Naive thymus-derived CD8-positive, alpha-beta T cell (primary cell): ENCODE results near the gene MAP3K2. TPM values are rescaled to one million over a fixed set of nuclear protein-coding genes. Genes with fewer than 3 reads are reported as not detected.

Source experiments
- ATAC-seq, 2 donors: fragments of 150-1000 bp; cut with Tn5 transposase in 1 of 2; sonication (Bioruptor Pico), chemical (Tn5 transposase) in 1 of 2; 1 replicate in 1 of 2; 2 replicates in 1 of 2; pipeline ENCODE4 v1.10.0; 2021; ENCODE audit warnings: mild to moderate bottlenecking in 2 of 2, moderate library complexity in 2 of 2
- POLR2A ChIA-PET: fragments of 350-600 bp; sonication (Branson Sonifier 250); formaldehyde crosslinking; loops from one replicate; lab custom pipeline; 2021; ENCODE audit warnings: antibody characterized with exemption; lab: Charles Lee
- DNase-seq, 10 donors: peaks; one replicate each; pipeline versions ENCODE4 v3.0.0 to v3.0.0-alpha.2; 2020 to 2022
- H3K27ac Mint-ChIP-seq, 10 donors: one replicate each; pipeline ENCODE4 v1.8.0; 2020 to 2022; ENCODE audit warnings: mild to moderate bottlenecking in 10 of 10, mixed read lengths in 10 of 10, moderate library complexity in 4 of 10, inconsistent platforms in 1 of 10
- H3K27me3 Mint-ChIP-seq, 5 donors: one replicate each; pipeline ENCODE4 v1.8.0; 2021 to 2022; ENCODE audit warnings: mixed read lengths in 5 of 5
- H3K36me3 Mint-ChIP-seq, 3 donors: one replicate each; pipeline ENCODE4 v1.8.0; 2020 to 2022; ENCODE audit warnings: mixed read lengths in 3 of 3, mild to moderate bottlenecking in 2 of 3, inconsistent platforms in 1 of 3
- H3K4me1 Mint-ChIP-seq, 4 donors: one replicate each; pipeline ENCODE4 v1.8.0; 2021 to 2022; ENCODE audit warnings: mixed read lengths in 4 of 4
- H3K4me3 Mint-ChIP-seq, 10 donors: one replicate each; pipeline ENCODE4 v1.8.0; 2020 to 2022; ENCODE audit warnings: mild to moderate bottlenecking in 10 of 10, mixed read lengths in 10 of 10, moderate library complexity in 6 of 10, inconsistent platforms in 1 of 10
- H3K9me3 Mint-ChIP-seq, 9 donors: one replicate each; pipeline ENCODE4 v1.8.0; 2020 to 2022; ENCODE audit warnings: mixed read lengths in 9 of 9, mild to moderate bottlenecking in 3 of 9, inconsistent platforms in 1 of 9, moderate library complexity in 1 of 9
- polyA plus RNA-seq, 3 donors: library from polyadenylated mRNA; unstranded; fragments of 300-500 nt; fragmentation: Illumina TruSeq; gene quantifications; one replicate each; pipeline ENCODE4 v1.2.3, GENCODE V29; 2021
- total RNA-seq, 8 experiments: library from RNA in 2 of 8; stranded (reverse) in 2 of 8; gene quantifications; one replicate each; pipeline ENCODE4 v1.2.3 and lab custom pipeline; 2021 to 2026

Gene MAP3K2
- total and polyA plus RNA-seq, 5 experiments from 2014 or later, result 36.0 to 80.6 (median 51.9) TPM

DNA sequence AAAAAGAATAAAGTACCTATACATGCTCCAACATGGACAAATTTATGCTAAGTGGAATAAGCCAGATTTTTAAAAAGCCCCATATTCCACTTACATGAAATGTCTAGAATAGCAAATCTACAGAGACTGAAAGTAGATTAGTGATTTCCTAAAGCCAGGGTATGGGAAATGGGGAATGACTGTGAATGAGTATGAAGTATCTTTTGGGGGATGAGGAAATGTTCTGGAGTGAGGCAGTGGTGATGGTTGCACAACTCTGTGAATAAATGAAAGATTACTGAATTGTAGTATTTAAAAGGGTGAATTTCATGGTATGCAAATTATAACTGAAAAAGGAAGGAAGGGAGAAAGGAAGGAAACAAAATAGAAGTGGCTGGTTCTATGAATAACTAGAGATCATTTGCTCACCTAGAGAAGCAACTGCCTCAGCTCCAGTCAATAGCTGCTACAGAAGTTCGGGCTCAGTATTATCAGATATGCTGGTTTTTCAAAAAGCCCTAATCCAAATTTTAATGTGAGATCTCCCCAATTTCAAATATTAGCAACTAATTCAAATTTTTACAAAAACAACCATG is 39.3 kb downstream of the MAP3K2 start:
- H3K27ac Mint-ChIP-seq, result peak overlapping the region in 4 of 10 donors; percentile 3 to 28 (median 14)
- peaks cover 0 to 9% (median 3%) of the 10 kb centered on the region in 3 donors for H3K36me3 Mint-ChIP-seq
- POLR2A ChIA-PET, result no interaction called here

GRCh38 chr2:127347734-127348392 is 39.9 kb downstream of the MAP3K2 start:
- peaks cover 0 to 3% (median 0%) of the 10 kb centered on the region in 9 donors for H3K9me3 Mint-ChIP-seq
- H3K4me1 Mint-ChIP-seq, result peaks cover 28 to 77% (median 72%) of the 10 kb centered on the region in 4 donors
- DNase-seq, result no peak
- H3K4me3 Mint-ChIP-seq, result peak overlapping the region in 4 of 10 donors; percentile 0 to 31 (median 4)
- POLR2A ChIA-PET, result no interaction called here
- H3K27me3 Mint-ChIP-seq, result no peaks in the 10 kb centered on the region
- peak overlapping the region in 2 of 10 donors; percentile 4 to 13 for H3K27ac Mint-ChIP-seq
- no peak for ATAC-seq
- H3K36me3 Mint-ChIP-seq, result peaks cover 0 to 9% (median 6%) of the 10 kb centered on the region in 3 donors

More for the DNA sequence above, 39.3 kb downstream of the MAP3K2 start:
- DNase-seq, result no peak
- Mint-ChIP-seq H3K4me1 (peaks cover 28 to 77% (median 72%) of the 10 kb centered on the region in 4 donors), H3K4me3 (peak overlapping the region in 6 of 10 donors; percentile 0 to 48 (median 3)), H3K9me3 (peaks cover 0 to 3% (median 0%) of the 10 kb centered on the region in 9 donors), H3K27me3 (no peaks in the 10 kb centered on the region)
- ATAC-seq, result no peak

GRCh38 chr2:127347015-127347414 is 40.8 kb downstream of the MAP3K2 start:
- POLR2A ChIA-PET, result no interaction called here
- no peak overlapping the region for H3K4me3 Mint-ChIP-seq
- H3K9me3 Mint-ChIP-seq, result peaks cover 0 to 2% (median 0%) of the 10 kb centered on the region in 9 donors
- no peak overlapping the region for H3K27ac Mint-ChIP-seq
- DNase-seq (no peak), ATAC-seq (no peak)
- H3K36me3 Mint-ChIP-seq, result peaks cover 0 to 11% (median 6%) of the 10 kb centered on the region in 3 donors
- no peaks in the 10 kb centered on the region for H3K27me3 Mint-ChIP-seq
- H3K4me1 Mint-ChIP-seq, result peaks cover 25 to 75% (median 68%) of the 10 kb centered on the region in 4 donors

GRCh38 chr2:127343277-127343676 is 44.5 kb downstream of the MAP3K2 start:
- Mint-ChIP-seq H3K27me3 (no peaks in the 10 kb centered on the region), H3K36me3 (peaks cover 0 to 33% (median 12%) of the 10 kb centered on the region in 3 donors), H3K9me3 (peaks cover 0 to 2% (median 0%) of the 10 kb centered on the region in 9 donors), H3K27ac (peak overlapping the region in 1 of 10 donors; percentile 37), H3K4me1 (peaks cover 14 to 42% (median 41%) of the 10 kb centered on the region in 4 donors), H3K4me3 (no peak overlapping the region)
- POLR2A ChIA-PET, result no interaction called here
- DNase-seq (no peak), ATAC-seq (no peak)

DNA sequence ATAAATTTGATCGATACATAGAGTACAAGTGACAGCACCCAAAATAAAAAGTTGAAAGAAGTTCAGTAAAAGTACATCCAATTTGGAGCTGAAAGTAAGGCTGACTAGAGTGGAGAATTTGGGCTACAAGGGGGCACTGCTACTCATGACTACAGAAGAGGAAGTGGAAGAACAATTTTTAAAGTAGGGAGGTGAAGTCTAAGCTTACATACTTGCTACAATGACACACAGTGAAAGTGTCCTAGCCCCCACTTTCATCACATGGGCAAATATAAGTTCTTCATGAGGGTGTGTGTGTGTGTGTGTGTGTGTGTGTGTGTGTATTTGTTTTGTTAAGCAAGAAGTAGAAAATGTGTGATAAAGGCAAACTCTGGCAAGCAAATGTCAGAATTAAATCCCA is 45.7 kb downstream of the MAP3K2 start:
- DNase-seq, result no peak
- peak overlapping the region in 1 of 10 donors; percentile 39 for H3K27ac Mint-ChIP-seq

DNA sequence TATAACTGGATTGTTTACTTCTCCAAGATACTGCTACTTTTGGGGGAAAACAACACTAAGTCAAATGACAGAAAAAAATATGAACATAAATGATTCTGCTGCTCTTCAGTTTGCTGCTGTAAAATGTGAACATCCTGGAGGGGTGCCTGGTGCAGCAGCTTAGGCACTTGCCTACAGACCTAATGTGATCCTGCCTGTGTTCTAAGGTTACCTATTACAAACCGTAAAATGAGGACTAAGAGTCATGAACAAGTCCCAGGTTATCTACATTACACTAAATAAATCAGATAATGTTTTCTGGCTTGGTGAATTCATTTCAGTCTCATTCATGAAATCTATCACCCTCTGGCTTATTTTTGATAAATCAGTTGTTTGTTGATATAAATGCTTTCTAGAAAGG is 55.4 kb downstream of the MAP3K2 start:
- Mint-ChIP-seq H3K4me3 (no peak overlapping the region), H3K27me3 (no peaks in the 10 kb centered on the region), H3K4me1 (peaks cover 0 to 5% (median 1%) of the 10 kb centered on the region in 4 donors), H3K9me3 (no peaks in the 10 kb centered on the region), H3K36me3 (peaks cover 0 to 79% (median 22%) of the 10 kb centered on the region in 3 donors), H3K27ac (peak overlapping the region in 1 of 10 donors; percentile 27)
- POLR2A ChIA-PET, result interaction anchor here (0.7 kb wide), 2 partner anchors 8 to 52 kb away, joined by 4 to 5 read pairs; no protein-coding TSS in a partner anchor
- ATAC-seq (no peak), DNase-seq (no peak)

More for the DNA sequence above, 45.7 kb downstream of the MAP3K2 start:
- Mint-ChIP-seq H3K36me3 (peaks cover 3 to 43% (median 13%) of the 10 kb centered on the region in 3 donors), H3K9me3 (peaks cover 0 to 2% (median 0%) of the 10 kb centered on the region in 9 donors), H3K4me1 (peaks cover 9 to 33% (median 31%) of the 10 kb centered on the region in 4 donors), H3K27me3 (no peaks in the 10 kb centered on the region), H3K4me3 (no peak overlapping the region)
- no peak for ATAC-seq
- POLR2A ChIA-PET, result no interaction called here

- Mint-ChIP-seq H3K4me3 (no peak overlapping the region), H3K9me3 (no peaks in the 10 kb centered on the region), H3K27ac (peak overlapping the region in 2 of 10 donors; percentile 62 to 70), H3K36me3 (peaks cover 0 to 80% (median 26%) of the 10 kb centered on the region in 3 donors), H3K27me3 (no peaks in the 10 kb centered on the region), H3K4me1 (peaks cover 0 to 5% (median 1%) of the 10 kb centered on the region in 4 donors)
- POLR2A ChIA-PET, result no interaction called here
- ATAC-seq (no peak), DNase-seq (no peak)
Observed at GRCh38 chr2:127330753-127331152, 57.0 kb downstream of the MAP3K2 start.

- H3K36me3 Mint-ChIP-seq, result peaks cover 8 to 79% (median 37%) of the 10 kb centered on the region in 3 donors
- H3K27ac Mint-ChIP-seq, result no peak overlapping the region
- POLR2A ChIA-PET, result no interaction called here
- H3K9me3 Mint-ChIP-seq, result no peaks in the 10 kb centered on the region
- H3K27me3 Mint-ChIP-seq, result no peaks in the 10 kb centered on the region
- ATAC-seq (no peak), DNase-seq (no peak)
- H3K4me1 Mint-ChIP-seq, result no peaks in the 10 kb centered on the region
- H3K4me3 Mint-ChIP-seq, result no peak overlapping the region
Observed at GRCh38 chr2:127326289-127326945, 61.4 kb downstream of the MAP3K2 start.

- DNase-seq (peak in 2 of 10 donors; percentile 1 to 7), ATAC-seq (no peak)
- peaks cover 19 to 85% (median 47%) of the 10 kb centered on the region in 3 donors for H3K36me3 Mint-ChIP-seq
- no peak overlapping the region for H3K4me3 Mint-ChIP-seq
- no peaks in the 10 kb centered on the region for H3K27me3 Mint-ChIP-seq
- H3K9me3 Mint-ChIP-seq, result peaks cover 0 to 11% (median 7%) of the 10 kb centered on the region in 9 donors
- no peak overlapping the region for H3K27ac Mint-ChIP-seq
- POLR2A ChIA-PET, result interaction anchor here (0.5 to 1.0 kb wide), 2 partner anchors 8 to 25 kb away, joined by 3 to 4 read pairs; no protein-coding TSS in a partner anchor
- no peaks in the 10 kb centered on the region for H3K4me1 Mint-ChIP-seq
Observed at GRCh38 chr2:127324635-127325034, 63.1 kb downstream of the MAP3K2 start.

GRCh38 chr2:127321303-127321702 is 66.5 kb downstream of the MAP3K2 start:
- H3K4me3 Mint-ChIP-seq, result no peak overlapping the region
- peaks cover 0 to 11% (median 7%) of the 10 kb centered on the region in 9 donors for H3K9me3 Mint-ChIP-seq
- DNase-seq, result no peak
- ATAC-seq, result no peak
- POLR2A ChIA-PET, result no interaction called here
- peaks cover 19 to 91% (median 46%) of the 10 kb centered on the region in 3 donors for H3K36me3 Mint-ChIP-seq
- no peaks in the 10 kb centered on the region for H3K27me3 Mint-ChIP-seq
- H3K27ac Mint-ChIP-seq, result no peak overlapping the region
- no peaks in the 10 kb centered on the region for H3K4me1 Mint-ChIP-seq

DNA sequence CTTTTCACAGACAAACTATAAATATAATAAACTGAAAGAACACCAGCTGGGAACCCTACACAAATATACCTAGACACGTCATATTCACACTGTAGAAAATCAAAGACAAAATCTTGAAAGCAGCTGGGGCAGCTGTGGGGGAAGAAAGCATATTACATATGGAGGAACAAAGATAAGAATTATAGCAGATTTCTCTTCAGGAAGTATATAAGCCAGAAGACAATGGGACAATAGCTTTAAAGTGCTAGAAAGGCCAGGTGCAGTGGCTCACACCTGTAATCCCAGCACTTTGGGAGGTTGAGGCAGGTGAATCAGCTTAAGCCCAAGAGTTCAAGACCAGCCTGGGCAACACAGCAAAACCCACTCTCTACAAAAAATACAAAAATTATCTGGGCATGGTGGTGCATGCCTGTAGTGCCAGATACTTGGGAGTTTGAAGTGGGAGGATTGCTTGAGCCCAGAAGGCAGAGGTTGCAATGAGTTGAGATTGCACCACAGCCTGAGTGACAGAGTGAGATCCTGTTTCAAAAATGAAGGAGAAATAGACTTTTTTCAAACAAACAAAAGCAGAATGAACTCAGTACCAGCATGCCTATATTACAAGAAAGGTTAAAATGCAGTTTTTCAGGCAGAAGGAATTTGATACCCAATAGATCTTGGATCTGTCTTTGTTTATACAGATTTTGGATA is 67.0 kb downstream of the MAP3K2 start:
- Mint-ChIP-seq H3K9me3 (peaks cover 0 to 11% (median 7%) of the 10 kb centered on the region in 9 donors), H3K4me3 (no peak overlapping the region), H3K27me3 (no peaks in the 10 kb centered on the region), H3K36me3 (peaks cover 19 to 92% (median 46%) of the 10 kb centered on the region in 3 donors), H3K27ac (no peak overlapping the region), H3K4me1 (no peaks in the 10 kb centered on the region)
- POLR2A ChIA-PET, result no interaction called here
- ATAC-seq (no peak), DNase-seq (no peak)

DNA sequence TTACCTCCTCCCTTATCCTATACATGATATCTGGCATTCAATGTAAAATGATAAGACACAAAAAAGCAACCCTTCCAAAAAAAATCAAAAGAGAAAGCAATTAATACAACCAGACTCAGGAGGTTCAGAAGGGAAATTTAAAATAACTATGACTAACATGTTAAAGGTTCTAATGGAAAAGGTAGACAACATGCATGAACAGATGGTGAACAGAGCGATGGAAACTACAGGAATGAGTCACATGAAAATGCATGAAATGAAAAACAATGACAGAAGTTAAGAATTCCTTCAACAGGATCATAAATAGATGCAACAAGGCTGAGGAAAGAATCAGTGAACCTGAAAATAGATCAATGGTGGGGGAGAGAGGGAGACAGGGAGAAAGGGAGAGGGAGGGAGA is 67.7 kb downstream of the MAP3K2 start:
- ATAC-seq, result no peak

More for the DNA sequence above, 67.7 kb downstream of the MAP3K2 start:
- no peaks in the 10 kb centered on the region for H3K27me3 Mint-ChIP-seq
- peak overlapping the region in 1 of 10 donors; percentile 44 for H3K27ac Mint-ChIP-seq
- peaks cover 19 to 92% (median 51%) of the 10 kb centered on the region in 3 donors for H3K36me3 Mint-ChIP-seq
- peaks cover 0 to 11% (median 7%) of the 10 kb centered on the region in 9 donors for H3K9me3 Mint-ChIP-seq
- no peak for DNase-seq
- POLR2A ChIA-PET, result interaction anchor here (0.7 kb wide), 1 partner anchor 524 kb away, joined by 6 read pairs; no protein-coding TSS in a partner anchor
- H3K4me1 Mint-ChIP-seq, result no peaks in the 10 kb centered on the region
- H3K4me3 Mint-ChIP-seq, result no peak overlapping the region
